H1 (cell line): ENCODE results near the gene SERPINH1. TPM values are rescaled to one million over a fixed set of nuclear protein-coding genes. Genes with fewer than 3 reads are reported as not detected.

Experiments
- CTCF ChIA-PET: fragments of 300-600 bp; sonication (Branson Sonifier 250); formaldehyde crosslinking; loops from one replicate; lab custom pipeline; 2021; ENCODE audit not compliant: partially characterized antibody; lab: Charles Lee
- POLR2A ChIA-PET: fragments of 300-600 bp; sonication (Branson Sonifier 250); formaldehyde crosslinking; loops from one replicate; lab custom pipeline; 2021; ENCODE audit warnings: inconsistent platforms; ENCODE audit not compliant: partially characterized antibody; lab: Charles Lee
- DNase-seq, 2 experiments: peaks; one replicate each; pipeline versions ENCODE4 v3.0.0 to v3.0.0-alpha.2; 2010 to 2022; ENCODE audit warnings: low spot score in 2 of 2, low read depth in 1 of 2, mixed read lengths in 1 of 2
- FAIRE-seq: peaks from 2 replicates; lab custom pipeline; 2011; peaks lifted over from hg19 to GRCh38; lab: Jason Lieb, UNC
- H2AFZ ChIP-seq: 2 replicates; pipeline ENCODE4 v1.8.1; 2012; ENCODE audit warnings: low read length, inconsistent platforms
- H2AK5ac ChIP-seq: 2 replicates; pipeline ENCODE4 v1.6.1; 2013; ENCODE audit warnings: low read depth, low read length
- H2BK120ac ChIP-seq: replicated peaks from 2 replicates; pipeline ENCODE3; 2013; ENCODE audit warnings: low read depth, low read length, inconsistent platforms
- H2BK12ac ChIP-seq: 2 replicates; pipeline ENCODE4 v1.6.1; 2013; ENCODE audit warnings: low read depth, low read length
- H2BK15ac ChIP-seq: 2 replicates; pipeline ENCODE4 v1.6.1; 2013; ENCODE audit warnings: low read length
- H2BK20ac ChIP-seq: 2 replicates; pipeline ENCODE4 v1.6.1; 2013; ENCODE audit warnings: low read length
- H2BK5ac ChIP-seq: 2 replicates; pipeline ENCODE4 v1.6.1; 2013; ENCODE audit warnings: low read depth, low read length
- H3K14ac ChIP-seq: 2 replicates; pipeline ENCODE4 v1.6.1; 2013; ENCODE audit warnings: inconsistent platforms; ENCODE audit not compliant: insufficient read length
- H3K18ac ChIP-seq: 2 replicates; pipeline ENCODE4 v1.6.1; 2013; ENCODE audit warnings: low read length; ENCODE audit errors: extremely low read depth
- H3K23ac ChIP-seq: 2 replicates; pipeline ENCODE4 v1.6.1; 2013; ENCODE audit warnings: inconsistent platforms; ENCODE audit not compliant: insufficient read length
- H3K23me2 ChIP-seq: 2 replicates; pipeline ENCODE4 v1.6.1; 2013; ENCODE audit warnings: low read depth, low read length
- H3K27ac ChIP-seq: 2 replicates; pipeline ENCODE4 v1.6.1; 2011; ENCODE audit warnings: low read depth, low read length, inconsistent platforms
- H3K27me3 ChIP-seq, 4 experiments: replicated peaks in 1 of 4; 1 replicate in 1 of 4; 2 replicates in 3 of 4; pipeline versions ENCODE4 v1.6.1 to v1.8.1; 2011 to 2013; ENCODE audit warnings: low read length in 3 of 4, mild to moderate bottlenecking in 3 of 4, inconsistent platforms in 2 of 4, mixed read lengths in 2 of 4, moderate library complexity in 1 of 4; ENCODE audit not compliant: control insufficient read depth in 3 of 4, insufficient read depth in 3 of 4; ENCODE audit errors: extremely low read depth in 1 of 4
- H3K36me3 ChIP-seq, 4 experiments: 2 replicates each; pipeline versions ENCODE4 v1.6.1 to v1.8.1; 2011 to 2013; ENCODE audit warnings: mild to moderate bottlenecking in 4 of 4, low read length in 3 of 4, moderate library complexity in 2 of 4, control low read depth in 1 of 4, inconsistent platforms in 1 of 4; ENCODE audit not compliant: insufficient read depth in 4 of 4, control insufficient read depth in 2 of 4
- H3K4ac ChIP-seq: replicated peaks from 2 replicates; pipeline ENCODE3; 2013; ENCODE audit warnings: low read length, low read depth, mixed read lengths, inconsistent platforms; ENCODE audit not compliant: insufficient read length
- H3K4me1 ChIP-seq, 4 experiments: replicated peaks in 1 of 4; 1 replicate in 1 of 4; 2 replicates in 3 of 4; pipeline versions ENCODE4 v1.6.1 to v1.8.1; 2011 to 2013; ENCODE audit warnings: low read length in 3 of 4, inconsistent platforms in 2 of 4, mixed read lengths in 1 of 4; ENCODE audit not compliant: insufficient read depth in 4 of 4, control insufficient read depth in 3 of 4
- H3K4me2 ChIP-seq, 2 experiments: 2 replicates each; pipeline versions ENCODE4 v1.6.1 to v1.8.1; 2011 to 2013; ENCODE audit warnings: low read depth in 2 of 2, low read length in 2 of 2, control low read depth in 1 of 2, inconsistent platforms in 1 of 2, mild to moderate bottlenecking in 1 of 2; ENCODE audit not compliant: insufficient read depth in 1 of 2
- H3K4me3 ChIP-seq, 4 experiments: fragments of 200-600, 300-600 bp in 1 of 4; sonication (generic), shearing (Covaris generic), sonication (Bioruptor Twin) in 1 of 4; 2 replicates each; pipeline versions ENCODE4 v1.5.1 to v1.8.1; 2011 to 2016; ENCODE audit warnings: low read length in 4 of 4, low read depth in 3 of 4, control low read depth in 2 of 4, inconsistent platforms in 2 of 4, mild to moderate bottlenecking in 2 of 4, mixed read lengths in 1 of 4, moderate library complexity in 1 of 4; ENCODE audit not compliant: insufficient read depth in 2 of 4; ENCODE audit errors: extremely low read depth in 1 of 4
- H3K56ac ChIP-seq: replicated peaks from 2 replicates; pipeline ENCODE3; 2013; ENCODE audit warnings: low read depth, mild to moderate bottlenecking, mixed read lengths, low read length, inconsistent platforms; ENCODE audit not compliant: insufficient read length
- H3K79me1 ChIP-seq: 2 replicates; pipeline ENCODE4 v1.6.1; 2013; ENCODE audit warnings: low read depth, low read length, control low read depth
- H3K79me2 ChIP-seq, 2 experiments: 2 replicates each; pipeline versions ENCODE4 v1.6.1 to v1.8.1; 2012 to 2013; ENCODE audit warnings: low read length in 2 of 2, mild to moderate bottlenecking in 2 of 2, inconsistent platforms in 1 of 2; ENCODE audit not compliant: insufficient read depth in 2 of 2, control insufficient read depth in 1 of 2
- H3K9ac ChIP-seq, 4 experiments: replicated peaks in 1 of 4; 1 replicate in 1 of 4; 2 replicates in 3 of 4; pipeline versions ENCODE4 v1.6.1 to v1.8.1; 2011 to 2013; ENCODE audit warnings: low read depth in 3 of 4, low read length in 3 of 4, control low read depth in 2 of 4, mild to moderate bottlenecking in 2 of 4, moderate library complexity in 2 of 4, inconsistent platforms in 1 of 4; ENCODE audit errors: extremely low read depth in 1 of 4
- H3K9me3 ChIP-seq, 2 experiments: 2 replicates each; pipeline versions ENCODE4 v1.6.1 to v1.8.1; 2012 to 2013; ENCODE audit warnings: mild to moderate bottlenecking in 2 of 2, moderate library complexity in 2 of 2, control low read depth in 1 of 2, inconsistent platforms in 1 of 2, low read depth in 1 of 2, low read length in 1 of 2, mixed read lengths in 1 of 2; ENCODE audit not compliant: insufficient read depth in 2 of 2
- H4K20me1 ChIP-seq, 2 experiments: replicated peaks in 1 of 2; 2 replicates each; pipeline versions ENCODE3 to v1.8.1; 2011 to 2013; ENCODE audit warnings: inconsistent platforms in 2 of 2, low read length in 2 of 2, mild to moderate bottlenecking in 1 of 2; ENCODE audit not compliant: insufficient read depth in 2 of 2, control insufficient read depth in 1 of 2
- H4K5ac ChIP-seq: 2 replicates; pipeline ENCODE4 v1.6.1; 2013; ENCODE audit warnings: low read length, low read depth, mixed read lengths, inconsistent platforms; ENCODE audit not compliant: insufficient read length
- H4K8ac ChIP-seq: 2 replicates; pipeline ENCODE4 v1.8.0; 2013; ENCODE audit warnings: mild to moderate bottlenecking, moderate library complexity, low read length, inconsistent platforms; ENCODE audit not compliant: insufficient read depth; ENCODE audit errors: extremely low read depth
- H4K91ac ChIP-seq: replicated peaks from 2 replicates; pipeline ENCODE3; 2013; ENCODE audit warnings: low read length, mixed read lengths, inconsistent platforms; ENCODE audit not compliant: insufficient read length
- ATF3 ChIP-seq: IDR thresholded peaks from 2 replicates; pipeline ENCODE4 v1.6.1; 2011; ENCODE audit warnings: low read depth, mild to moderate bottlenecking, low read length; ENCODE audit not compliant: insufficient read depth
- CHD1 ChIP-seq: IDR thresholded peaks from 2 replicates; pipeline ENCODE4 v1.6.1; 2012; ENCODE audit warnings: low read depth, low read length, improper control_type of control experiment
- GTF2F1 ChIP-seq: IDR thresholded peaks from 2 replicates; pipeline ENCODE4 v1.6.1; 2012; ENCODE audit warnings: low read depth, low read length, improper control_type of control experiment, borderline replicate concordance
- JUN ChIP-seq: IDR thresholded peaks from 2 replicates; pipeline ENCODE4 v1.6.1; 2011; ENCODE audit warnings: low read depth, mild to moderate bottlenecking, improper control_type of control experiment, low read length
- MAFK ChIP-seq: IDR thresholded peaks from 2 replicates; pipeline ENCODE4 v1.6.1; 2012; ENCODE audit warnings: low read depth, mild to moderate bottlenecking, improper control_type of control experiment, low read length
- PHF8 ChIP-seq: fragments of 200-600 bp; sonication (generic); conservative IDR thresholded peaks from 2 replicates; pipeline ENCODE4 v1.7.1; 2012; ENCODE audit warnings: low read depth, mild to moderate bottlenecking, inconsistent platforms, low read length, moderate library complexity
- POLR2AphosphoS5 ChIP-seq: IDR thresholded peaks from 2 replicates; pipeline ENCODE4 v1.6.1; 2011; ENCODE audit warnings: low read depth, low read length
- RAD21 ChIP-seq, 2 experiments: IDR thresholded peaks in 1 of 2; conservative IDR thresholded peaks in 1 of 2; 2 replicates each; pipeline ENCODE4 v1.6.1; 2011; ENCODE audit warnings: low read depth in 2 of 2, low read length in 2 of 2, improper control_type of control experiment in 1 of 2, inconsistent platforms in 1 of 2, mild to moderate bottlenecking in 1 of 2, moderate library complexity in 1 of 2
- RFX5 ChIP-seq: IDR thresholded peaks from 2 replicates; pipeline ENCODE4 v1.6.1; 2011; ENCODE audit warnings: low read depth, low read length, improper control_type of control experiment, borderline replicate concordance
- SIRT6 ChIP-seq: IDR thresholded peaks from one replicate; pipeline ENCODE4 v1.7.1; 2012; ENCODE audit warnings: low read length, inconsistent platforms
- TEAD4 ChIP-seq: IDR thresholded peaks from 2 replicates; pipeline ENCODE4 v1.6.1; 2012; ENCODE audit warnings: low read depth, low read length, inconsistent platforms, mixed read lengths
- USF2 ChIP-seq: IDR thresholded peaks from 2 replicates; pipeline ENCODE4 v1.6.1; 2011; ENCODE audit warnings: low read length, improper control_type of control experiment
- WGBS, 2 experiments: shearing (Covaris generic) in 1 of 2; methylation state at CpG; one replicate each; pipeline versions ENCODE4 v1.1.6 to v1.1.7; 2013 to 2015; ENCODE audit warnings: low lambda C conversion rate in 2 of 2, mixed read lengths in 2 of 2, inconsistent platforms in 1 of 2, low coverage in 1 of 2, missing lambda C conversion rate in 1 of 2; ENCODE audit not compliant: insufficient replicate concordance in 2 of 2, insufficient coverage in 1 of 2, insufficient read length in 1 of 2; ENCODE audit errors: extremely low coverage in 1 of 2, missing lambda C conversion rate in 1 of 2; 5-methylcytosine and 5-hydroxymethylcytosine counted together
- polyA plus RNA-seq, 7 experiments: library from polyadenylated mRNA; depleted of rRNA in 3 of 7; stranded (reverse) in 5 of 7; unstranded in 2 of 7; fragments of >200 nt in 5 of 7; fragments of 200-250 nt in 2 of 7; gene quantifications; 1 replicate in 5 of 7; 2 replicates in 1 of 7; 4 replicates in 1 of 7; pipeline versions ENCODE4 v1.2.1 to v1.2.3, GENCODE V29; 2011 to 2013; ENCODE audit warnings: missing spikeins in 2 of 7, mixed read lengths in 2 of 7
- total RNA-seq: library from RNA; stranded (reverse); fragmentation: NEBNext Ultra II Directional; extraction: Animal tissue kit (Norgen Biotek cat#: 25700); gene quantifications from 2 replicates; pipeline ENCODE4 v1.2.1, GENCODE V29; 2021

Gene SERPINH1
- total and polyA plus RNA-seq, 2 of the 8 experiments (the other 6 are each of a cell fraction or from before 2014, with no cell fraction given) = 420 to 621 TPM

GRCh38 chr11:75602951-75603350 lies 40.9 kb downstream of the SERPINH1 start:
- peaks cover 0 to 4% (median under 1%) of the 10 kb centered on the region in 4 experiments; a peak in 3 of 7 replicates for H3K4me1 ChIP-seq
- no peak overlapping the region for H2AK5ac ChIP-seq
- H3K23me2 ChIP-seq = no peaks in the 10 kb centered on the region
- no peak overlapping the region for H2BK5ac ChIP-seq
- FAIRE-seq (no peak), DNase-seq (no peak)
- no peak overlapping the region for H4K91ac ChIP-seq
- H4K5ac ChIP-seq = no peak overlapping the region
- no peak overlapping the region; the same call in 1 of the 2 replicates for H2AFZ ChIP-seq
- H3K4me3 ChIP-seq = no peak overlapping the region
- no peak overlapping the region for H4K8ac ChIP-seq
- no peak overlapping the region for H2BK12ac ChIP-seq
- no peak overlapping the region for H3K14ac ChIP-seq
- WGBS, 2 experiments = 80% methylated on average over 8 of the region's 8 CpGs; no CpG with 5 or more reads in 1 of the 2 experiments
- no peaks in the 10 kb centered on the region for H4K20me1 ChIP-seq
- H2BK20ac ChIP-seq = no peak overlapping the region
- H3K9ac ChIP-seq = no peak overlapping the region
- H3K27ac ChIP-seq = no peak overlapping the region
- no peaks in the 10 kb centered on the region for H3K36me3 ChIP-seq
- H3K23ac ChIP-seq = no peak overlapping the region
- H3K56ac ChIP-seq = no peak overlapping the region
- no peak overlapping the region for H3K4ac ChIP-seq
- H3K27me3 ChIP-seq = peaks cover 0 to 3% (median 0%) of the 10 kb centered on the region in 4 experiments; a peak in 1 of 7 replicates
- H3K18ac ChIP-seq = no peak overlapping the region
- no peak overlapping the region for H2BK15ac ChIP-seq
- no peak overlapping the region for H3K4me2 ChIP-seq
- no peaks in the 10 kb centered on the region for H3K79me2 ChIP-seq
- POLR2A ChIA-PET = interaction anchor here (1.1 kb wide), 1 partner anchor 28 kb away, joined by 5 read pairs; no protein-coding TSS in a partner anchor
- CTCF ChIA-PET = interaction anchor here (1.1 to 7.2 kb wide), 5 partner anchors 14 to 63 kb away, joined by 4 to 74 read pairs (median 22); no protein-coding TSS in a partner anchor
- no peak overlapping the region for H2BK120ac ChIP-seq
- H3K9me3 ChIP-seq = no peaks in the 10 kb centered on the region
- H3K79me1 ChIP-seq = no peaks in the 10 kb centered on the region
- TF ChIP-seq PHF8 (no peak), GTF2F1 (no peak), TEAD4 (no peak), USF2 (no peak), SIRT6 (no peak), JUN (no peak), POLR2AphosphoS5 (no peak), CHD1 (no peak), RAD21 (IDR thresholded peaks at IDR 0.05 in 1 of 2, conservative IDR thresholded peaks at IDR 0.05 in 1 of 2; ENCODE audit: low read depth in 2 of 2, low read length in 2 of 2) (no peak), MAFK (no peak), ATF3 (no peak), RFX5 (no peak)
